ENCODE data around the gene IFNGR2.

DNA sequence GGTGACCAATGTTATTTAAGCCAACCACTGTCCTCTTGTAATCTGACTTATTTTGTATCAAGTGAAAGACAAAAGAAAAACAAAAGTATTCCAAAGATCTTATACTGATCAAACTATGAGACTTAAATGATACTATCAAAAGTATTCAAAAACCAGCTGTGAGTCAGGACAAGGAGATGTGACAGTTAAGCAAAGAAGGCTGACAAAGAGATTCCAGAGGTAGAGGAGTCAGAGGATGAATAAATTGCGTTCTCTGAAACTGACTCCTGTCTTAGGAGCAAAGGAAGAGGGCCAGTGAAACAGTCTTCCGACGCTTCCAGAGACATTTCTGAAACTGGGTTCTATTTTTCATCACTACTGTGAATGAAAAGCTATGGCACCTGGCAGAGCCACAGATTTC, 55.6 kb downstream of the IFNGR2 start:
- no peak for TF ChIP-seq POLR2AphosphoS5 (IDR thresholded peaks at IDR 0.05; ENCODE audit: low read depth)
- TF ChIP-seq, protein P1, sequence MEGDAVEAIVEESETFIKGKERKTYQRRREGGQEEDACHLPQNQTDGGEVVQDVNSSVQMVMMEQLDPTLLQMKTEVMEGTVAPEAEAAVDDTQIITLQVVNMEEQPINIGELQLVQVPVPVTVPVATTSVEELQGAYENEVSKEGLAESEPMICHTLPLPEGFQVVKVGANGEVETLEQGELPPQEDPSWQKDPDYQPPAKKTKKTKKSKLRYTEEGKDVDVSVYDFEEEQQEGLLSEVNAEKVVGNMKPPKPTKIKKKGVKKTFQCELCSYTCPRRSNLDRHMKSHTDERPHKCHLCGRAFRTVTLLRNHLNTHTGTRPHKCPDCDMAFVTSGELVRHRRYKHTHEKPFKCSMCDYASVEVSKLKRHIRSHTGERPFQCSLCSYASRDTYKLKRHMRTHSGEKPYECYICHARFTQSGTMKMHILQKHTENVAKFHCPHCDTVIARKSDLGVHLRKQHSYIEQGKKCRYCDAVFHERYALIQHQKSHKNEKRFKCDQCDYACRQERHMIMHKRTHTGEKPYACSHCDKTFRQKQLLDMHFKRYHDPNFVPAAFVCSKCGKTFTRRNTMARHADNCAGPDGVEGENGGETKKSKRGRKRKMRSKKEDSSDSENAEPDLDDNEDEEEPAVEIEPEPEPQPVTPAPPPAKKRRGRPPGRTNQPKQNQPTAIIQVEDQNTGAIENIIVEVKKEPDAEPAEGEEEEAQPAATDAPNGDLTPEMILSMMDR (conservative IDR thresholded peaks at IDR 0.05; ENCODE audit: low read depth in 2 of 2) = no peak
